PFSK-1 (cell line): ENCODE data around the gene TMEM242.

Experiments used
- FOXP2 ChIP-seq: optimal IDR thresholded peaks from 2 replicates; pipeline ENCODE3; 2011; ENCODE audit warnings: borderline replicate concordance, control low read depth, inconsistent platforms; ENCODE audit not compliant: insufficient read depth; ENCODE audit errors: extremely low read length, extremely low read depth
- POLR2AphosphoS5 ChIP-seq: IDR thresholded peaks from 2 replicates; pipeline ENCODE4 v1.6.1; 2012; ENCODE audit warnings: low read depth, mild to moderate bottlenecking, control low read depth, low read length, moderate library complexity
- SIN3A ChIP-seq: IDR thresholded peaks from 2 replicates; pipeline ENCODE4 v1.6.1; 2012; ENCODE audit warnings: mild to moderate bottlenecking, low read length, moderate library complexity, borderline replicate concordance; ENCODE audit not compliant: insufficient read depth
- TAF1 ChIP-seq: IDR thresholded peaks from 2 replicates; pipeline ENCODE4 v1.6.1; 2012; ENCODE audit warnings: low read length, control low read depth, borderline replicate concordance; ENCODE audit not compliant: insufficient read depth
- TF ChIP-seq, protein P1 (sequence below), 2 experiments: IDR thresholded peaks; 2 replicates each; pipeline versions ENCODE4 v1.6.1 to v1.8.0; 2011 to 2012; ENCODE audit warnings: low read depth in 2 of 2, low read length in 2 of 2, control low read depth in 1 of 2, inconsistent platforms in 1 of 2, mild to moderate bottlenecking in 1 of 2, moderate library complexity in 1 of 2; ENCODE audit not compliant: insufficient read depth in 1 of 2

TMEM242 gene

DNA sequence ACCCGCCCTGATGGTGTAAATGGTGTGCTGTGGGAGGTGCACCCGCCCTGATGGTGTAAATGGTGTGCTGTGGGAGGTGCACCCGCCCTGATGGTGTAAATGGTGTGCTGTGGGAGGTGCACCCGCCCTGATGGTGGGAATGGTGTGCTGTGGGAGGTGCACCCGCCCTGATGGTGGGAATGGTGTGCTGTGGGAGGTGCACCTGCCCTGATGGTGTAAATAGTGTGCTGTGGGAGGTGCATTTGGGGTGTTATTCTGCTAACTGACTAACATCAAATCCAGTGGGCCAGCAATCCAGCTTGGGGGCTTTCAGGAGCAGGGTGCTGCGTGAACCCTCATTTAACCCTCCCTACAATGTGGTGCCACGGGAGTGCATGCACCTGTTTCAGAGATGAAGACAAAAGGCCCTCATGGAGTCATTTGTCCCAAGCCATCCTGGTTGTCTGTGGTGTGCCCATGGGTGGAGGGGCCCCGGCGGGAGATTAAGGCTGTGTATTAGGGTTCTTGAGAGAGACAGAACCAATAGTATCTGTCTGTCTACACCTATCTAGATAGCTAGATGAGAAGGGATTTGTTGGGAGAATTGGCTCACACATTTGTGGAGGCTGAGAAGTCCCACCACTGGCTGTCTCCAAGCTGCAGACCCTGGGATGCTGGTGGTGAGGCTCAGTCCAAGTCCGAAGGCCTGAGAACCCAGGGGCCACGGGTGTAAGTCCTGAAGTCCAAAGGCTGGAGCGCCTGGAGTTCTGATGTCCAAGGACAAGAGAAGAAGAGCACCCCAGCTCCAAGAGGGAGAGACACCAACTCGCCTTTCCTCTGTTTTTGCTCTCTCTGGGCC, 39.2 kb downstream of the TMEM242 start:
- TF ChIP-seq FOXP2 (no peak), SIN3A (no peak), TAF1 (no peak), POLR2AphosphoS5 (no peak)
- TF ChIP-seq, protein P1, sequence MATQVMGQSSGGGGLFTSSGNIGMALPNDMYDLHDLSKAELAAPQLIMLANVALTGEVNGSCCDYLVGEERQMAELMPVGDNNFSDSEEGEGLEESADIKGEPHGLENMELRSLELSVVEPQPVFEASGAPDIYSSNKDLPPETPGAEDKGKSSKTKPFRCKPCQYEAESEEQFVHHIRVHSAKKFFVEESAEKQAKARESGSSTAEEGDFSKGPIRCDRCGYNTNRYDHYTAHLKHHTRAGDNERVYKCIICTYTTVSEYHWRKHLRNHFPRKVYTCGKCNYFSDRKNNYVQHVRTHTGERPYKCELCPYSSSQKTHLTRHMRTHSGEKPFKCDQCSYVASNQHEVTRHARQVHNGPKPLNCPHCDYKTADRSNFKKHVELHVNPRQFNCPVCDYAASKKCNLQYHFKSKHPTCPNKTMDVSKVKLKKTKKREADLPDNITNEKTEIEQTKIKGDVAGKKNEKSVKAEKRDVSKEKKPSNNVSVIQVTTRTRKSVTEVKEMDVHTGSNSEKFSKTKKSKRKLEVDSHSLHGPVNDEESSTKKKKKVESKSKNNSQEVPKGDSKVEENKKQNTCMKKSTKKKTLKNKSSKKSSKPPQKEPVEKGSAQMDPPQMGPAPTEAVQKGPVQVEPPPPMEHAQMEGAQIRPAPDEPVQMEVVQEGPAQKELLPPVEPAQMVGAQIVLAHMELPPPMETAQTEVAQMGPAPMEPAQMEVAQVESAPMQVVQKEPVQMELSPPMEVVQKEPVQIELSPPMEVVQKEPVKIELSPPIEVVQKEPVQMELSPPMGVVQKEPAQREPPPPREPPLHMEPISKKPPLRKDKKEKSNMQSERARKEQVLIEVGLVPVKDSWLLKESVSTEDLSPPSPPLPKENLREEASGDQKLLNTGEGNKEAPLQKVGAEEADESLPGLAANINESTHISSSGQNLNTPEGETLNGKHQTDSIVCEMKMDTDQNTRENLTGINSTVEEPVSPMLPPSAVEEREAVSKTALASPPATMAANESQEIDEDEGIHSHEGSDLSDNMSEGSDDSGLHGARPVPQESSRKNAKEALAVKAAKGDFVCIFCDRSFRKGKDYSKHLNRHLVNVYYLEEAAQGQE (IDR thresholded peaks at IDR 0.05; ENCODE audit: insufficient read depth in 1 of 2, low read depth in 2 of 2, low read length in 2 of 2) = no peak

DNA sequence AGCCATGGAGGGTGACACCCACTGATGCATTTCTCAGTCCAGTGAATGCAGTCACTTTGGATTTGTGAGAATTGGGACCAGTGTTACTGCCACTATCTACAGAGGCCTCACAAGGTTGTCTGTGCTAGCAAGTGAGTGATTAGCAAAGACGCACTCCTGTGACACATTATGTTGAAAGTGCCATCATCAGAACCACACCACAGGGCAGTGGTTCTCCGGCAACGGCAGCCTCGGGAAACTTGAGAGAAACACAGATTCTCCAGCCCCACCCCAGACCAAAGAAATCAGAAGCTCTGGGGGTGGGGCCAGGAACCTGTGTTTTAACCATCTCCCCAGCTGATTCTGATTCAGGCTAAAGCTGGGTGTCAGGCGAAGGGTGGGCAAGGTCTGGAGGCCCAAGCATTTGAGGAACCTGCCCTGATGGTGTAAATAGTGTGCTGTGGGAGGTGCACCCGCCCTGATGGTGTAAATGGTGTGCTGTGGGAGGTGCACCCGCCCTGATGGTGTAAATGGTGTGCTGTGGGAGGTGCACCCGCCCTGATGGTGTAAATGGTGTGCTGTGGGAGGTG, 39.9 kb downstream of the TMEM242 start:
- TF ChIP-seq FOXP2 = no peak
- no peak for TF ChIP-seq POLR2AphosphoS5
- TF ChIP-seq, protein P1 (IDR thresholded peaks at IDR 0.05; ENCODE audit: insufficient read depth in 1 of 2, low read depth in 2 of 2, low read length in 2 of 2) = no peak
- TF ChIP-seq TAF1 = no peak
- TF ChIP-seq SIN3A = no peak

GRCh38 chr6:157282284-157282683, 41.0 kb downstream of the TMEM242 start:
- TF ChIP-seq, protein P1 (IDR thresholded peaks at IDR 0.05; ENCODE audit: insufficient read depth in 1 of 2, low read depth in 2 of 2, low read length in 2 of 2) = no peak
- TF ChIP-seq SIN3A (no peak), TAF1 (no peak), FOXP2 (no peak), POLR2AphosphoS5 (no peak)

GRCh38 chr6:157281570-157281969, 41.7 kb downstream of the TMEM242 start:
- no peak for TF ChIP-seq SIN3A
- TF ChIP-seq, protein P1 (IDR thresholded peaks at IDR 0.05; ENCODE audit: insufficient read depth in 1 of 2, low read depth in 2 of 2, low read length in 2 of 2) = no peak
- no peak for TF ChIP-seq FOXP2
- no peak for TF ChIP-seq POLR2AphosphoS5
- TF ChIP-seq TAF1 = no peak

DNA sequence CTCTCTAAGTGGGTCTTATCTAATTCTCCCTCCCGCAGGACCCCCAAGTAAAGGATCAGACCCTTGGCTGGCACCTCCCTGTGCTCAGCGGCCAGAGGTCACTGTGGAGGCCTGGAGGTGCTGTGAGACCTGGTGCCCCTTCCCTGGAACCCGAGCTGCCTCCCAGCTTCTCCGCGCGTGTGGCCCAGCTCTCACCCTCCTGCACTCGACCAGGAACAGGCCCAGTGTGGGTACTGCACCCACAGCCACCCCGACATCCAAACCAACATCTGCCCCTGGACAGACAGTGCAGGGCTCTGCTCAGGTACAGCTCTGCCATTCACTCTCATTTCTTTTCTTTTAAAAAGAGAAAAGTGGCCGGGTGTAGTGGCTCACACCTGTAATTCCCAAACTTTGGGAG, 42.4 kb downstream of the TMEM242 start:
- TF ChIP-seq FOXP2 = no peak
- TF ChIP-seq, protein P1 (IDR thresholded peaks at IDR 0.05; ENCODE audit: insufficient read depth in 1 of 2, low read depth in 2 of 2, low read length in 2 of 2) = no peak
- no peak for TF ChIP-seq POLR2AphosphoS5
- no peak for TF ChIP-seq SIN3A
- no peak for TF ChIP-seq TAF1
